HG03097 (cell line): ENCODE measurements around the gene CALY.

ENCODE experiments used
- ATAC-seq: cut with Tn5 transposase; IDR thresholded peaks from one replicate; pipeline ENCODE4 v1.9.1; 2021; ENCODE audit not compliant: unreplicated experiment, low FRiP score

Gene CALY

DNA sequence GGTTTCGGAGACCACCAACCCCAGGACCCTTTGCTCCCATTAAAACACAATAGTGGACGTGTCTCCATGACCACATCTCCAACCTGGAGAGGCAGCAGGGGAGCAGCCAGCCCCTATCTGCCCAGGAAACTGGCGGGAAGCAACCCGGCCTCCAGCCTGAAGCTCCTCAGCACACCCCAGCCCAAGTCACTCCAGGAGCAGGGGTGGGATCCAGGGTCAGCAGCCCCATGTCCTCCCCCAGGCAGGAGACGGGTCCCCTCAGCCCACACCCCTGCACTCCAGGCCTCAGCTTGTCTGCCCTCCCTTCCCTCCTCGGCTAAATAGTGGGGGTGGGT, 60.6 kb downstream of the CALY start:
- ATAC-seq: no peak

DNA sequence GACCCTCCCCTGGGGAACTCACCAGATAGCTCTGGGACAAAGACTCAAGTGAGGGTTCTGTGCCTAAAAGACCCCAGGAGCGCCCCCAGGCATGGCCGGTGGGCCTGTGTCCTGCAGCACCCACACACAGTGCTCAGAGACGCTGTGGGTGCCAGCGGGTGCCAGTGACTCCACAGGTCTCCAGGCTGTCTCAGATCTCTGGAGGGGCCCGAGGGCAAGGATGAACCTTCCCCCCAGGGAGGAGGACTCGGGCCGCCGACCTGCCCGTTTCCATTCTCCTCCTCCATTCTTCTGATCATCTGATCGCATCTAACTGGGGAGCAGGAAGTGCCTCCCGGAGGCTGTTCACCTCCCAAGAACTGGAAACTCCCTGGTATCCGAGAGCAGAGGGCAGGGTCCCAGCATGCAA, 61.0 kb downstream of the CALY start:
- ATAC-seq: no peak

DNA sequence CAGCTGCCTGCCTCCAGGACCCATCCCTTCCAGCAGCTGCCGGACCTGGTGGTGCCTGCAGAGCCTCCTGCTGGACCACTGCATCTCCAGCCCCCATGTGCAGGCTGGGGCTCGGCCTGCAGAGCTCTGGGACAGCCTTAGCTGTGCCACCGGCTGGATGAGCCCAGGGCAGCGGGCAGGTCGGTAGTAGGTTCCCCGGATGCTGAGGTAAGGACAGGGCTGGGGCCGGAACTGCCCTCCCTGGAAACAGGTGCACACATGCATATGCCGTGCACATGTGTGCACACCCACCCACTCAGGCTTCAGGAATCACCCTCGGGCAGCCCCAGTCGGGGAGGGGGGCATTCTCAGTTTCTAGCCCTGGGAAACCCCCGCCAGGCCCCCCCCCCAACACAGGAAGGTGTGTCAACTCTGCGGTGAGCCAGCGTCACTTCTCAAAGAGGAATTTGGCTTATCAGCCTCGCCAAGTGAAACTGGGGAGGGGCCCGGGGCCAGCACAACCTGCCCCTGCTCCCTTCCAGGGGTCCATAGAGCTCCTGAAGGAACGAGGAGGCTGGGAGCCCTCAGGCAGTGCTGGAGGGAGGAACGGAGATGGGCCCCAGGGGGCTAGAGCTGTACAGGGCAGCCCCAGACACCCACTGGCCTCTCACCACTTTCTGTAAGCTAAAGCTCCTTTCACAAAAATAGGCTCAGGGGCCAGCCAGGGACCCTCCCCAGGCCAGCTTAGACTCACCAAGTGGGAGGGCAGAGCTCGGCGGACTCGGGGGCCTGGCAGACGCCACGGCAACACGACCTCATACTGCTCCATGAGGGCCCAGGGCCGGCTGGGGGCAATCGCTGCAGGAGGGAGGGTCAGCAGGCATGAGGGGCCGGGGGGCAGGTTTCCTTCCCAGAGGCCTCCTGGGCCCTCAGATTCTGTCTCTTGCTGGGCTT, 61.7 kb downstream of the CALY start:
- ATAC-seq: peak; percentile 41
